ENCODE measurements around the gene RMND1. TPM values are rescaled to one million over a fixed set of nuclear protein-coding genes. Genes with fewer than 3 reads are reported as not detected.

The RMND1 gene
- total and polyA plus RNA-seq, 2 donors from 2014 or later = 18.3 to 33.7 TPM

- no peak overlapping the region for H3K9ac ChIP-seq (ENCODE audit: low read length in 3 of 3)
- no peaks in the 10 kb centered on the region for H3K9me3 ChIP-seq (ENCODE audit: control insufficient read depth in 2 of 3, insufficient read depth in 1 of 3, low read length in 3 of 3)
- no peaks in the 10 kb centered on the region for H3K4me1 ChIP-seq (ENCODE audit: control insufficient read depth in 2 of 3, insufficient read depth in 2 of 3, low read depth in 1 of 3, low read length in 3 of 3)
- FAIRE-seq (no peak), DNase-seq (no peak)
- H3K36me3 ChIP-seq (ENCODE audit: control insufficient read depth in 2 of 3, insufficient read depth in 3 of 3, low read length in 3 of 3) = peaks cover 3 to 23% (median 19%) of the 10 kb centered on the region in 3 donors
- H3K27me3 ChIP-seq (ENCODE audit: control insufficient read depth, insufficient read depth, low read length) = no peaks in the 10 kb centered on the region
- no peak overlapping the region for H3K27ac ChIP-seq (ENCODE audit: low read depth in 2 of 2, low read length in 2 of 2)
- H3K4me3 ChIP-seq (ENCODE audit: low read length in 3 of 3) = no peak overlapping the region
- intact Hi-C loops (cut with DNase I) = no loop called here
- TF ChIP-seq CTCF (IDR thresholded peaks at IDR 0.05; ENCODE audit: borderline replicate concordance, extremely low read depth, insufficient read depth) = no peak
Observed at GRCh38 chr6:151365233-151365632, 86.7 kb downstream of the RMND1 start.

- intact Hi-C loops (cut with DNase I) = no loop called here
- FAIRE-seq = no peak
- peaks cover 0 to 8% (median 6%) of the 10 kb centered on the region in 3 donors for H3K36me3 ChIP-seq (ENCODE audit: control insufficient read depth in 2 of 3, insufficient read depth in 3 of 3, low read length in 3 of 3)
Observed at GRCh38 chr6:151359486-151359885, 92.4 kb downstream of the RMND1 start.

GRCh38 chr6:151358475-151358874 lies 93.5 kb downstream of the RMND1 start:
- no peaks in the 10 kb centered on the region for H3K27me3 ChIP-seq (ENCODE audit: control insufficient read depth, insufficient read depth, low read length)
- H3K9ac ChIP-seq (ENCODE audit: low read length in 3 of 3) = no peak overlapping the region
- H3K4me1 ChIP-seq (ENCODE audit: control insufficient read depth in 2 of 3, insufficient read depth in 2 of 3, low read depth in 1 of 3, low read length in 3 of 3) = no peaks in the 10 kb centered on the region
- H3K27ac ChIP-seq (ENCODE audit: low read depth in 2 of 2, low read length in 2 of 2) = no peak overlapping the region
- FAIRE-seq (no peak), DNase-seq (no peak)
- no peaks in the 10 kb centered on the region for H3K9me3 ChIP-seq (ENCODE audit: control insufficient read depth in 2 of 3, insufficient read depth in 1 of 3, low read length in 3 of 3)
- no peak overlapping the region for H3K4me3 ChIP-seq (ENCODE audit: low read length in 3 of 3)
- no peak for TF ChIP-seq CTCF (IDR thresholded peaks at IDR 0.05; ENCODE audit: borderline replicate concordance, extremely low read depth, insufficient read depth)
- peaks cover 0 to 8% (median 6%) of the 10 kb centered on the region in 3 donors for H3K36me3 ChIP-seq (ENCODE audit: control insufficient read depth in 2 of 3, insufficient read depth in 3 of 3, low read length in 3 of 3)
- intact Hi-C loops (cut with DNase I) = no loop called here

More at GRCh38 chr6:151359486-151359885, 92.4 kb downstream of the RMND1 start:
- Histone ChIP-seq H3K9me3 (ENCODE audit: control insufficient read depth in 2 of 3, insufficient read depth in 1 of 3, low read length in 3 of 3) (no peaks in the 10 kb centered on the region), H3K27ac (ENCODE audit: low read depth in 2 of 2, low read length in 2 of 2) (no peak overlapping the region), H3K9ac (ENCODE audit: low read length in 3 of 3) (no peak overlapping the region), H3K4me3 (ENCODE audit: low read length in 3 of 3) (no peak overlapping the region), H3K4me1 (ENCODE audit: control insufficient read depth in 2 of 3, insufficient read depth in 2 of 3, low read depth in 1 of 3, low read length in 3 of 3) (no peaks in the 10 kb centered on the region), H3K27me3 (ENCODE audit: control insufficient read depth, insufficient read depth, low read length) (no peaks in the 10 kb centered on the region)
- TF ChIP-seq CTCF (IDR thresholded peaks at IDR 0.05; ENCODE audit: borderline replicate concordance, extremely low read depth, insufficient read depth) = no peak
- DNase-seq = no peak

Measured in kidney (tissue), 14 donors.